Suprapubic skin (tissue), 4 donors: ENCODE data around the gene ITSN1. TPM values are rescaled to one million over a fixed set of nuclear protein-coding genes. Genes with fewer than 3 reads are reported as not detected.

Source experiments
- DNase-seq, 2 donors: peaks; one replicate each; pipeline ENCODE4 v3.0.0-alpha.2; 2019; ENCODE audit warnings: low spot score in 2 of 2
- H3K27ac ChIP-seq: fragments of 200-600 bp; sonication (generic); one replicate; pipeline ENCODE4 v1.5.1; 2019
- H3K27me3 ChIP-seq: fragments of 200-600 bp; sonication (generic); one replicate; pipeline ENCODE4 v1.5.1; 2019
- H3K36me3 ChIP-seq: fragments of 200-600 bp; sonication (generic); one replicate; pipeline ENCODE4 v1.5.1; 2019
- H3K4me1 ChIP-seq: fragments of 200-600 bp; sonication (generic); one replicate; pipeline ENCODE4 v1.5.1; 2019
- H3K4me3 ChIP-seq: fragments of 200-600 bp; sonication (generic); one replicate; pipeline ENCODE4 v1.5.1; 2019; ENCODE audit warnings: mild to moderate bottlenecking
- H3K9me3 ChIP-seq: fragments of 200-600 bp; sonication (generic); one replicate; pipeline ENCODE4 v1.5.1; 2019
- EP300 ChIP-seq: sonication (generic); formaldehyde crosslinking; IDR thresholded peaks from one replicate; pipeline ENCODE4 v1.6.1; 2017; ENCODE audit warnings: antibody characterized with exemption
- POLR2A ChIP-seq, 2 donors: fragments of 450-650 bp; IDR thresholded peaks; one replicate each; pipeline ENCODE4 v1.6.1; 2017; ENCODE audit warnings: antibody characterized with exemption in 2 of 2, mild to moderate bottlenecking in 2 of 2, moderate library complexity in 2 of 2
- POLR2AphosphoS5 ChIP-seq, 3 donors: sonication (generic); formaldehyde crosslinking; IDR thresholded peaks; one replicate each; pipeline ENCODE4 v1.6.1; 2017; ENCODE audit warnings: antibody characterized with exemption in 3 of 3
- WGBS: methylation state at CpG from one replicate; pipeline ENCODE4 v1.1.5; 2018; 5-methylcytosine and 5-hydroxymethylcytosine counted together
- total RNA-seq, 4 donors: library from RNA; depleted of rRNA; stranded (reverse); fragments of >200 nt; gene quantifications; one replicate each; pipeline ENCODE4 v1.1.0, GENCODE V29; 2016
- TF ChIP-seq, protein P1 (sequence below), 2 donors: fragments of 200-600 bp in 1 of 2; fragments of 450-650 bp in 1 of 2; sonication (generic) in 1 of 2; IDR thresholded peaks; one replicate each; pipeline ENCODE4 v1.5.1; 2016 to 2019; ENCODE audit warnings: antibody characterized with exemption in 2 of 2, mild to moderate bottlenecking in 1 of 2, moderate library complexity in 1 of 2

Gene ITSN1
- total RNA-seq, 4 donors from 2014 or later: 23.8 to 53.3 (median 35.2) TPM

DNA sequence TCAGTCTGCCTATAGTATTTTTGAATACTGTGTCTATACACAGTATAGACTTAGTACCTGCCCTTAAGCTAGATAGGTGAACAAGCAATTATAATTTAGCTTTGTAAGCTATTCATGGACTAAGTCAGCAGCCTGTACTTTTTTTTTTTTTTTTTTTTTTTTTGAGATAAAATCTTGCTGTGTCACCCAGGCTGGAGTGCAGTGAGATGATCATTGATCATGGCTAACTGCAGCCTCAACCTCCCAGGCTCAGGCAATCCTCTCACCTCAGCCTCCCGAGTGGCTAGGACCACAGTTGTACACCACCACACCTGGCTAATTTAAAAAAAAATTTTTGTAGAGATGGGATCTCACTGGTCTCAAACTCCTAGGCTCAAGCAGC is 17.3 kb downstream of the ITSN1 start:
- no peak for DNase-seq
- Histone ChIP-seq H3K9me3 (no peaks in the 10 kb centered on the region), H3K36me3 (no peaks in the 10 kb centered on the region), H3K27ac (no peak overlapping the region), H3K4me3 (no peak overlapping the region), H3K4me1 (peaks cover 41% of the 10 kb centered on the region), H3K27me3 (no peaks in the 10 kb centered on the region)
- 94% methylated on average over 1 of the region's 1 CpG for WGBS
- TF ChIP-seq POLR2AphosphoS5 (IDR thresholded peaks at IDR 0.05) (no peak), EP300 (no peak), POLR2A (IDR thresholded peaks at IDR 0.05) (no peak)
- TF ChIP-seq, protein P1, sequence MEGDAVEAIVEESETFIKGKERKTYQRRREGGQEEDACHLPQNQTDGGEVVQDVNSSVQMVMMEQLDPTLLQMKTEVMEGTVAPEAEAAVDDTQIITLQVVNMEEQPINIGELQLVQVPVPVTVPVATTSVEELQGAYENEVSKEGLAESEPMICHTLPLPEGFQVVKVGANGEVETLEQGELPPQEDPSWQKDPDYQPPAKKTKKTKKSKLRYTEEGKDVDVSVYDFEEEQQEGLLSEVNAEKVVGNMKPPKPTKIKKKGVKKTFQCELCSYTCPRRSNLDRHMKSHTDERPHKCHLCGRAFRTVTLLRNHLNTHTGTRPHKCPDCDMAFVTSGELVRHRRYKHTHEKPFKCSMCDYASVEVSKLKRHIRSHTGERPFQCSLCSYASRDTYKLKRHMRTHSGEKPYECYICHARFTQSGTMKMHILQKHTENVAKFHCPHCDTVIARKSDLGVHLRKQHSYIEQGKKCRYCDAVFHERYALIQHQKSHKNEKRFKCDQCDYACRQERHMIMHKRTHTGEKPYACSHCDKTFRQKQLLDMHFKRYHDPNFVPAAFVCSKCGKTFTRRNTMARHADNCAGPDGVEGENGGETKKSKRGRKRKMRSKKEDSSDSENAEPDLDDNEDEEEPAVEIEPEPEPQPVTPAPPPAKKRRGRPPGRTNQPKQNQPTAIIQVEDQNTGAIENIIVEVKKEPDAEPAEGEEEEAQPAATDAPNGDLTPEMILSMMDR (IDR thresholded peaks at IDR 0.05): no peak

DNA sequence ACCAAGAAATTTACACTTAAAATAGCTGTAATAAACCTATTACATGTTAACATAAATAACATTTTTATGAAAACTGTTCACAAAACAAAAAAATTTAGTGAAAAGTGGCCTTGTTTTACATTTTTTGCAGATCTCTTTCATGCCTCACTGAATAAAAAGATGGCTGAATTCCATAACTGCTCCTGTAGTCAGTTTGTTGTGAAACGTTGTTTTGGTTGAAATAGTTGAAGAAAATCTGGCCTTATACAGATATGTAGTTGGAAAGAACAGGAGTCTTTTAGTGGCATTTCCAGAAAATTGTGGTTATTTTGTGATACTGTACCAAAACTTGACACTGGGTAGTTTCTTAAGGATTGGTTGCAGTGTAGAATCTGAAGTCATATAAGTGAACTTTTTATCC is 18.1 kb downstream of the ITSN1 start:
- H3K27ac ChIP-seq: no peak overlapping the region
- whole genome bisulfite sequencing: 43% methylated on average over 1 of the region's 1 CpG
- TF ChIP-seq POLR2A (IDR thresholded peaks at IDR 0.05) (no peak), EP300 (no peak), POLR2AphosphoS5 (IDR thresholded peaks at IDR 0.05) (no peak)
- TF ChIP-seq, protein P1 (IDR thresholded peaks at IDR 0.05): no peak
- H3K27me3 ChIP-seq: no peaks in the 10 kb centered on the region
- no peak overlapping the region for H3K4me3 ChIP-seq
- H3K9me3 ChIP-seq: no peaks in the 10 kb centered on the region
- DNase-seq: no peak
- peaks cover 40% of the 10 kb centered on the region for H3K4me1 ChIP-seq
- H3K36me3 ChIP-seq: no peaks in the 10 kb centered on the region

GRCh38 chr21:33661146-33661545 is 18.8 kb downstream of the ITSN1 start:
- DNase-seq: no peak
- H3K27me3 ChIP-seq: no peaks in the 10 kb centered on the region
- H3K27ac ChIP-seq: no peak overlapping the region
- TF ChIP-seq POLR2AphosphoS5 (IDR thresholded peaks at IDR 0.05): no peak
- TF ChIP-seq EP300: no peak
- peaks cover 33% of the 10 kb centered on the region for H3K4me1 ChIP-seq
- WGBS: 80% methylated on average over 1 of the region's 1 CpG
- no peaks in the 10 kb centered on the region for H3K36me3 ChIP-seq
- no peaks in the 10 kb centered on the region for H3K9me3 ChIP-seq
- H3K4me3 ChIP-seq: no peak overlapping the region

DNA sequence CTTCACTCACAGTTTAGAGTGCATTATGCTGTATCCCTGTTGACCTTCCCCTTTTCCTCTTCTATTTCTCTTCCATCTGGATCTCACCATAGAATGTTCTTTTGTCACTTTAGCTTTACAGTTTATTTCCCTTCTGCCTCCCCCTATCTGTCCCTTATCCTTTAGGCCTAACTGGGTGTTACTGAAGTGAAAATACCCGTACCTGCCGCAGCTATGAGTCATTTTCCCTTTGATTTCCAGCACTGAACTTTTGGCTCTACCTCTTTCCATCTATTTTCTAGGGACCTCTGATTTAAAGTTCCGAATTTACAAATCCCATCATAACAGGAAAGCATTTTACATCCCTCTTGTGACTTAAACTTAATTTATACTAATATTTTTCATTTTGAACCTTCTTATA is 19.7 kb downstream of the ITSN1 start:
- DNase-seq: no peak
- Histone ChIP-seq H3K27me3 (no peaks in the 10 kb centered on the region), H3K4me1 (peaks cover 25% of the 10 kb centered on the region), H3K36me3 (no peaks in the 10 kb centered on the region), H3K27ac (no peak overlapping the region), H3K4me3 (no peak overlapping the region), H3K9me3 (no peaks in the 10 kb centered on the region)
- TF ChIP-seq EP300: no peak
- TF ChIP-seq POLR2AphosphoS5 (IDR thresholded peaks at IDR 0.05): no peak
- TF ChIP-seq POLR2A (IDR thresholded peaks at IDR 0.05): no peak
- TF ChIP-seq, protein P1 (IDR thresholded peaks at IDR 0.05): no peak
- 53% methylated on average over 3 of the region's 3 CpGs for WGBS

- H3K9me3 ChIP-seq: no peaks in the 10 kb centered on the region
- DNase-seq: no peak
- peaks cover 22% of the 10 kb centered on the region for H3K4me1 ChIP-seq
- H3K4me3 ChIP-seq: no peak overlapping the region
- WGBS: 80% methylated on average over 2 of the region's 2 CpGs
- H3K27ac ChIP-seq: no peak overlapping the region
- H3K36me3 ChIP-seq: no peaks in the 10 kb centered on the region
- TF ChIP-seq EP300: no peak
- no peak for TF ChIP-seq POLR2AphosphoS5 (IDR thresholded peaks at IDR 0.05)
- TF ChIP-seq, protein P1 (IDR thresholded peaks at IDR 0.05): no peak
- no peak for TF ChIP-seq POLR2A (IDR thresholded peaks at IDR 0.05)
- no peaks in the 10 kb centered on the region for H3K27me3 ChIP-seq
Measured at GRCh38 chr21:33663241-33663640, 20.9 kb downstream of the ITSN1 start.

- no peak overlapping the region for H3K4me3 ChIP-seq
- WGBS: 98% methylated on average over 3 of the region's 3 CpGs
- no peaks in the 10 kb centered on the region for H3K9me3 ChIP-seq
- H3K36me3 ChIP-seq: no peaks in the 10 kb centered on the region
- no peak overlapping the region for H3K27ac ChIP-seq
- H3K4me1 ChIP-seq: peaks cover 21% of the 10 kb centered on the region
- DNase-seq: no peak
- no peaks in the 10 kb centered on the region for H3K27me3 ChIP-seq
- TF ChIP-seq, protein P1 (IDR thresholded peaks at IDR 0.05): no peak
- TF ChIP-seq EP300: no peak
- no peak for TF ChIP-seq POLR2AphosphoS5 (IDR thresholded peaks at IDR 0.05)
- no peak for TF ChIP-seq POLR2A (IDR thresholded peaks at IDR 0.05)
Measured at GRCh38 chr21:33664135-33664534, 21.8 kb downstream of the ITSN1 start.
